Activated CD4-positive, alpha-beta memory T cell treated with anti-CD3 and anti-CD28 coated beads for 36 hours (primary cell): ENCODE results near the gene SMAD4. TPM values are rescaled to one million over a fixed set of nuclear protein-coding genes. Genes with fewer than 3 reads are reported as not detected.

Experiments used
- CTCF ChIA-PET: fragments of 350-600 bp; sonication (Branson Sonifier 250); formaldehyde crosslinking; loops from one replicate; lab custom pipeline; 2021; ENCODE audit warnings: antibody characterized with exemption, inconsistent platforms; lab: Charles Lee
- POLR2A ChIA-PET: fragments of 350-600 bp; sonication (Branson Sonifier 250); formaldehyde crosslinking; loops from one replicate; lab custom pipeline; 2021; ENCODE audit warnings: antibody characterized with exemption; lab: Charles Lee
- DNase-seq: peaks from one replicate; pipeline ENCODE4 v3.0.0-alpha.2; 2020
- H3K27ac Mint-ChIP-seq: one replicate; pipeline ENCODE4 v1.8.0; 2021; ENCODE audit warnings: mixed read lengths
- H3K27me3 Mint-ChIP-seq: one replicate; pipeline ENCODE4 v1.8.0; 2021; ENCODE audit warnings: mixed read lengths
- H3K36me3 Mint-ChIP-seq: one replicate; pipeline ENCODE4 v1.8.0; 2021; ENCODE audit warnings: mixed read lengths
- H3K4me1 Mint-ChIP-seq: one replicate; pipeline ENCODE4 v1.8.0; 2021; ENCODE audit warnings: low read depth, mixed read lengths
- H3K4me3 Mint-ChIP-seq: one replicate; pipeline ENCODE4 v1.8.0; 2021; ENCODE audit warnings: mild to moderate bottlenecking, mixed read lengths
- H3K9me3 Mint-ChIP-seq: one replicate; pipeline ENCODE4 v1.8.0; 2021; ENCODE audit warnings: mixed read lengths
- intact Hi-C: fragments of 100-400 bp; cut with micrococcal nuclease; formaldehyde crosslinking; loops from one replicate; pipeline ENCODE4 v1.15.1; 2023
- total RNA-seq, 2 experiments: library from RNA; stranded (reverse); gene quantifications; one replicate each; pipeline ENCODE4 v1.2.3, GENCODE V29; 2021

The SMAD4 gene
- total RNA-seq, 2 experiments from 2014 or later, result 72.5 to 72.7 TPM

- Mint-ChIP-seq H3K9me3 (peaks cover 6% of the 10 kb centered on the region), H3K27me3 (peaks cover 2% of the 10 kb centered on the region), H3K4me3 (no peak overlapping the region), H3K36me3 (no peaks in the 10 kb centered on the region), H3K4me1 (no peaks in the 10 kb centered on the region), H3K27ac (no peak overlapping the region)
- POLR2A ChIA-PET, result no interaction called here
- CTCF ChIA-PET, result no interaction called here
- intact Hi-C loops, result no loop called here
- DNase-seq, result no peak
These were observed 91.0 kb downstream of the SMAD4 start for GRCh38 chr18:51120809-51121596.

GRCh38 chr18:51121597-51121857 lies 91.5 kb downstream of the SMAD4 start:
- DNase-seq, result no peak
- ChIA-PET CTCF (no interaction called here), POLR2A (no interaction called here)
- Mint-ChIP-seq H3K27me3 (peaks cover 2% of the 10 kb centered on the region), H3K27ac (no peak overlapping the region), H3K9me3 (peaks cover 6% of the 10 kb centered on the region), H3K36me3 (no peaks in the 10 kb centered on the region), H3K4me1 (no peaks in the 10 kb centered on the region), H3K4me3 (no peak overlapping the region)
- intact Hi-C loops, result no loop called here

- DNase-seq, result no peak
- H3K27me3 Mint-ChIP-seq, result peaks cover 2% of the 10 kb centered on the region
- POLR2A ChIA-PET, result no interaction called here
- no peaks in the 10 kb centered on the region for H3K4me1 Mint-ChIP-seq
- H3K36me3 Mint-ChIP-seq, result no peaks in the 10 kb centered on the region
- H3K9me3 Mint-ChIP-seq, result peaks cover 4% of the 10 kb centered on the region
- no peak overlapping the region for H3K27ac Mint-ChIP-seq
- CTCF ChIA-PET, result no interaction called here
- H3K4me3 Mint-ChIP-seq, result no peak overlapping the region
- intact Hi-C loops, result no loop called here
These were observed 92.4 kb downstream of the SMAD4 start for GRCh38 chr18:51122266-51123045.

GRCh38 chr18:51123046-51123395 lies 93.0 kb downstream of the SMAD4 start:
- Mint-ChIP-seq H3K9me3 (peaks cover 3% of the 10 kb centered on the region), H3K27me3 (peaks cover 2% of the 10 kb centered on the region), H3K4me1 (no peaks in the 10 kb centered on the region), H3K4me3 (no peak overlapping the region), H3K36me3 (no peaks in the 10 kb centered on the region), H3K27ac (no peak overlapping the region)
- ChIA-PET POLR2A (no interaction called here), CTCF (no interaction called here)
- no peak for DNase-seq
- intact Hi-C loops, result no loop called here

GRCh38 chr18:51123481-51123880 lies 93.5 kb downstream of the SMAD4 start:
- DNase-seq, result no peak
- intact Hi-C loops, result no loop called here
- ChIA-PET CTCF (no interaction called here), POLR2A (no interaction called here)
- Mint-ChIP-seq H3K9me3 (peaks cover 3% of the 10 kb centered on the region), H3K27me3 (peaks cover 2% of the 10 kb centered on the region), H3K36me3 (no peaks in the 10 kb centered on the region), H3K27ac (no peak overlapping the region), H3K4me3 (no peak overlapping the region), H3K4me1 (no peaks in the 10 kb centered on the region)

GRCh38 chr18:51123936-51124486 lies 94.0 kb downstream of the SMAD4 start:
- Mint-ChIP-seq H3K36me3 (no peaks in the 10 kb centered on the region), H3K27me3 (peaks cover 2% of the 10 kb centered on the region), H3K27ac (no peak overlapping the region), H3K9me3 (peaks cover 3% of the 10 kb centered on the region), H3K4me3 (no peak overlapping the region), H3K4me1 (no peaks in the 10 kb centered on the region)
- no peak for DNase-seq
- ChIA-PET CTCF (interaction anchor here (0.7 kb wide), 1 partner anchor 10 kb away, joined by 3 read pairs; no protein-coding TSS in a partner anchor), POLR2A (no interaction called here)
- intact Hi-C loops, result no loop called here

- POLR2A ChIA-PET, result no interaction called here
- intact Hi-C loops, result loop anchor here (5.0 kb wide), 1 partner anchor 606 kb away; no protein-coding TSS in a partner anchor
- H3K4me1 Mint-ChIP-seq, result no peaks in the 10 kb centered on the region
These were observed 96.0 kb downstream of the SMAD4 start for GRCh38 chr18:51125976-51126375.

GRCh38 chr18:51127664-51128063 lies 97.7 kb downstream of the SMAD4 start:
- no peak overlapping the region for H3K27ac Mint-ChIP-seq
- no peaks in the 10 kb centered on the region for H3K27me3 Mint-ChIP-seq
- ChIA-PET CTCF (no interaction called here), POLR2A (interaction anchor here (0.5 kb wide), 1 partner anchor 403 kb away, joined by 3 read pairs; no protein-coding TSS in a partner anchor)
- no peaks in the 10 kb centered on the region for H3K4me1 Mint-ChIP-seq
- no peaks in the 10 kb centered on the region for H3K9me3 Mint-ChIP-seq
- H3K36me3 Mint-ChIP-seq, result no peaks in the 10 kb centered on the region
- DNase-seq, result no peak
- intact Hi-C loops, result loop anchor here (5.0 kb wide), 1 partner anchor 605 kb away; no protein-coding TSS in a partner anchor
- H3K4me3 Mint-ChIP-seq, result no peak overlapping the region

More at GRCh38 chr18:51125976-51126375, 96.0 kb downstream of the SMAD4 start:
- Mint-ChIP-seq H3K9me3 (no peaks in the 10 kb centered on the region), H3K27ac (no peak overlapping the region), H3K4me3 (no peak overlapping the region), H3K36me3 (no peaks in the 10 kb centered on the region), H3K27me3 (peaks cover 2% of the 10 kb centered on the region)
- CTCF ChIA-PET, result no interaction called here
- no peak for DNase-seq

- intact Hi-C loops, result loop anchor here (5.0 kb wide), 1 partner anchor 604 kb away; no protein-coding TSS in a partner anchor
These were observed 98.5 kb downstream of the SMAD4 start for GRCh38 chr18:51128533-51128932.

GRCh38 chr18:51132256-51132935 lies 102.4 kb downstream of the SMAD4 start:
- ChIA-PET CTCF (interaction anchor here (1.4 kb wide), 1 partner anchor 25 kb away, joined by 4 read pairs; no protein-coding TSS in a partner anchor), POLR2A (no interaction called here)
- no peaks in the 10 kb centered on the region for H3K27me3 Mint-ChIP-seq
- H3K27ac Mint-ChIP-seq, result no peak overlapping the region
- H3K9me3 Mint-ChIP-seq, result no peaks in the 10 kb centered on the region
- H3K4me1 Mint-ChIP-seq, result peaks cover 2% of the 10 kb centered on the region
- no peaks in the 10 kb centered on the region for H3K36me3 Mint-ChIP-seq
- no peak for DNase-seq
- H3K4me3 Mint-ChIP-seq, result no peak overlapping the region
- intact Hi-C loops, result no loop called here

More at GRCh38 chr18:51128533-51128932, 98.5 kb downstream of the SMAD4 start:
- CTCF ChIA-PET, result no interaction called here
- no peaks in the 10 kb centered on the region for H3K36me3 Mint-ChIP-seq
- H3K27ac Mint-ChIP-seq, result no peak overlapping the region
- POLR2A ChIA-PET, result no interaction called here
- no peak overlapping the region for H3K4me3 Mint-ChIP-seq
- no peaks in the 10 kb centered on the region for H3K27me3 Mint-ChIP-seq
- no peaks in the 10 kb centered on the region for H3K9me3 Mint-ChIP-seq
- DNase-seq, result no peak
- H3K4me1 Mint-ChIP-seq, result no peaks in the 10 kb centered on the region

GRCh38 chr18:51133580-51134160 lies 103.7 kb downstream of the SMAD4 start:
- POLR2A ChIA-PET, result no interaction called here
- CTCF ChIA-PET, result interaction anchor here (0.7 to 1.6 kb wide), 5 partner anchors 9 to 252 kb away, joined by 3 to 5 read pairs (median 3); partner anchors contain the start of gene MEX3C
- H3K9me3 Mint-ChIP-seq, result no peaks in the 10 kb centered on the region
- intact Hi-C loops, result no loop called here
- H3K27ac Mint-ChIP-seq, result no peak overlapping the region
- H3K36me3 Mint-ChIP-seq, result no peaks in the 10 kb centered on the region
- DNase-seq, result no peak
- H3K4me3 Mint-ChIP-seq, result no peak overlapping the region
- H3K4me1 Mint-ChIP-seq, result peaks cover 2% of the 10 kb centered on the region
- no peaks in the 10 kb centered on the region for H3K27me3 Mint-ChIP-seq
